Mesendoderm (in vitro differentiated cells): Measurements from ENCODE around the gene GLRX.
"Not testable (repeated sequence)": the region's sequence is repeated elsewhere in the genome, so short reads cannot be mapped to it uniquely, and the experiment has no call there.

ENCODE experiments used
- DNase-seq: peaks from one replicate; pipeline ENCODE4 v3.0.0; 2013
- H2AK5ac ChIP-seq: 2 replicates; pipeline ENCODE4 v1.6.1; 2013; ENCODE audit warnings: low read length, inconsistent platforms
- H2BK120ac ChIP-seq: 2 replicates; pipeline ENCODE4 v1.6.1; 2013; ENCODE audit warnings: low read depth, mild to moderate bottlenecking, low read length, moderate library complexity, mixed read lengths
- H2BK15ac ChIP-seq: replicated peaks from 2 replicates; pipeline ENCODE4 v1.6.1; 2013; ENCODE audit warnings: low read depth, mild to moderate bottlenecking, moderate library complexity
- H2BK5ac ChIP-seq: 2 replicates; pipeline ENCODE4 v1.6.1; 2013; ENCODE audit warnings: low read length, inconsistent platforms
- H3K18ac ChIP-seq: 2 replicates; pipeline ENCODE4 v1.6.1; 2013; ENCODE audit warnings: mild to moderate bottlenecking, low read length, mixed read lengths
- H3K23ac ChIP-seq: one replicate; pipeline ENCODE4 v1.6.1; 2013; ENCODE audit warnings: low read length
- H3K27ac ChIP-seq: 2 replicates; pipeline ENCODE4 v1.5.1; 2013; ENCODE audit warnings: low read depth, mild to moderate bottlenecking, inconsistent platforms, low read length, moderate library complexity
- H3K27me3 ChIP-seq: 2 replicates; pipeline ENCODE4 v1.6.1; 2013; ENCODE audit warnings: low read length, control low read depth, mild to moderate bottlenecking, inconsistent platforms; ENCODE audit not compliant: insufficient read depth, poor library complexity
- H3K36me3 ChIP-seq: 2 replicates; pipeline ENCODE4 v1.6.1; 2013; ENCODE audit warnings: low read length, inconsistent platforms; ENCODE audit not compliant: control insufficient read depth, insufficient read depth
- H3K4ac ChIP-seq: one replicate; pipeline ENCODE4 v1.6.1; 2013; ENCODE audit warnings: low read depth, mild to moderate bottlenecking, low read length, moderate library complexity
- H3K4me1 ChIP-seq: 2 replicates; pipeline ENCODE4 v1.6.1; 2013; ENCODE audit warnings: low read depth, low read length, inconsistent platforms; ENCODE audit not compliant: control insufficient read depth
- H3K4me2 ChIP-seq: 2 replicates; pipeline ENCODE4 v1.6.1; 2013; ENCODE audit warnings: low read length
- H3K4me3 ChIP-seq: 2 replicates; pipeline ENCODE4 v1.5.1; 2013; ENCODE audit warnings: mild to moderate bottlenecking, low read length
- H3K56ac ChIP-seq: one replicate; pipeline ENCODE4 v1.6.1; 2013; ENCODE audit warnings: low read length
- H3K79me1 ChIP-seq: 2 replicates; pipeline ENCODE4 v1.6.1; 2013; ENCODE audit warnings: low read length, inconsistent platforms
- H3K79me2 ChIP-seq: 2 replicates; pipeline ENCODE4 v1.6.1; 2013; ENCODE audit warnings: mild to moderate bottlenecking, low read length; ENCODE audit not compliant: control insufficient read depth, insufficient read depth
- H3K9ac ChIP-seq: 2 replicates; pipeline ENCODE4 v1.6.1; 2013; ENCODE audit warnings: low read length, inconsistent platforms
- H4K5ac ChIP-seq: one replicate; pipeline ENCODE4 v1.6.1; 2013; ENCODE audit warnings: low read length
- H4K8ac ChIP-seq: one replicate; pipeline ENCODE4 v1.6.1; 2013; ENCODE audit warnings: low read depth, mild to moderate bottlenecking, control low read depth, low read length, moderate library complexity
- WGBS: extraction: QIAGEN DNeasy Blood & Tissue Kit; methylation state at CpG from one replicate; pipeline ENCODE4 v1.1.7; 2013; ENCODE audit warnings: low lambda C conversion rate, missing lambda C conversion rate; ENCODE audit not compliant: insufficient coverage; ENCODE audit errors: extremely low coverage; 5-methylcytosine and 5-hydroxymethylcytosine counted together

The GLRX gene

GRCh38 chr5:95857185-95857945 lies 34.8 kb upstream of the GLRX start:
- Histone ChIP-seq H3K27me3 (no peaks in the 10 kb centered on the region), H2BK15ac (no peak overlapping the region), H3K18ac (no peak overlapping the region), H2AK5ac (no peak overlapping the region), H3K56ac (no peak overlapping the region), H3K4me3 (no peak overlapping the region), H3K4me2 (no peak overlapping the region), H4K5ac (no peak overlapping the region), H4K8ac (no peak overlapping the region), H3K36me3 (no peaks in the 10 kb centered on the region), H3K27ac (no peak overlapping the region), H3K23ac (no peak overlapping the region), H3K79me1 (no peaks in the 10 kb centered on the region), H3K79me2 (no peaks in the 10 kb centered on the region), H3K4ac (no peak overlapping the region), H2BK5ac (no peak overlapping the region), H2BK120ac (no peak overlapping the region), H3K9ac (no peak overlapping the region), H3K4me1 (no peaks in the 10 kb centered on the region)
- WGBS = no CpG with 5 or more reads among the region's 12 CpGs
- DNase-seq = no peak

GRCh38 chr5:95856501-95856981 lies 34.0 kb upstream of the GLRX start:
- Histone ChIP-seq H2BK15ac (no peak overlapping the region), H3K79me1 (no peaks in the 10 kb centered on the region), H3K27ac (no peak overlapping the region), H3K9ac (no peak overlapping the region), H3K36me3 (no peaks in the 10 kb centered on the region), H3K4me2 (no peak overlapping the region), H3K18ac (no peak overlapping the region), H2BK5ac (no peak overlapping the region), H3K56ac (no peak overlapping the region), H3K27me3 (no peaks in the 10 kb centered on the region), H3K4me3 (no peak overlapping the region), H2BK120ac (no peak overlapping the region), H3K23ac (no peak overlapping the region), H4K8ac (no peak overlapping the region), H3K4ac (no peak overlapping the region), H2AK5ac (no peak overlapping the region), H3K4me1 (no peaks in the 10 kb centered on the region), H3K79me2 (no peaks in the 10 kb centered on the region), H4K5ac (no peak overlapping the region)
- no peak for DNase-seq
- WGBS = no CpG with 5 or more reads among the region's 7 CpGs

DNA sequence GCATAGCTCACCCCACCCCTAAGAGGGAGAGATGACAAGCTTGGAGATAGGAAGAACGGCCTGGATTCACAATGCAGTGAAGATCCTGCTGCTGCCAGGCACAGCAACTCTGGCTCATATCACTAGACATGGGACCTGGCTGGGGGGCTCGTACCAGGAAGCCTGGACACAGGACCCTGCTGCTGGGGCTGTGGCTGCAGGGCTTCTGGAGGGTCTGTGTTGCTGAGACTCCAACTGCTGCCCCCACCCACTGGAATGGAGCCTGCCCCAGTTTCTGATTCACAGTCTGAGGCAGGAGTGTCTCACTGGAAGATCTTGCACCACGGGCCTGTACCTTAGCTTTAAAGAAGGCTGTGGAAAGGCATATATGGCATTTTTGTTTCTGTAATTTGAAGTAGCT lies 31.0 kb upstream of the GLRX start:
- Histone ChIP-seq H2BK5ac (no peak overlapping the region), H3K4me1 (no peaks in the 10 kb centered on the region), H4K5ac (no peak overlapping the region), H3K27me3 (no peaks in the 10 kb centered on the region), H2AK5ac (no peak overlapping the region), H3K18ac (no peak overlapping the region), H3K56ac (no peak overlapping the region), H3K9ac (no peak overlapping the region), H2BK120ac (no peak overlapping the region), H3K79me2 (no peaks in the 10 kb centered on the region), H3K27ac (no peak overlapping the region), H4K8ac (no peak overlapping the region), H3K4me3 (no peak overlapping the region), H3K4me2 (no peak overlapping the region), H2BK15ac (no peak overlapping the region), H3K23ac (no peak overlapping the region), H3K36me3 (no peaks in the 10 kb centered on the region), H3K4ac (no peak overlapping the region), H3K79me1 (no peaks in the 10 kb centered on the region)
- WGBS = no CpG with 5 or more reads among the region's 3 CpGs
- DNase-seq = no peak

DNA sequence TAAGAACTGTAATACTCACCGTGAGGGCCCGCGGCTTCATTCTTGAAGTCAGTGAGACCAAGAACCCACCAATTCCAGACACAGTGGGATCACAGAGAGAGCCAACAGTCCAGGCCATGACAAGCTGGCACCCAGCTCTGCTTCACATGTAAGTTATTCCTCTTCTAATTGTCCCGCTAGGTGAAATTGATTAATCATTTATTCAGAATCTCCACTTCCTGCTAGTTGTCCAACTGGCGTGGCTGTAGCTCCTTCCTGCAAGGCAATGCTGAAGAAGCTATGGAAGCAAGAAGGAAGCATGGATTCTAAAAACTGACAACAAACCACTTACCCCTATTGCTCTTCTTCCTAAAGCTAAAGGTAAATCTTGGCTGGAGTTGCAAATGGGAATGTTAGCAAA lies 30.0 kb upstream of the GLRX start:
- H3K23ac ChIP-seq = no peak overlapping the region
- no peak overlapping the region for H3K18ac ChIP-seq
- H2BK5ac ChIP-seq = no peak overlapping the region
- no peaks in the 10 kb centered on the region for H3K36me3 ChIP-seq
- DNase-seq = no peak
- no peak overlapping the region for H3K9ac ChIP-seq
- H3K79me2 ChIP-seq = no peaks in the 10 kb centered on the region
- no peak overlapping the region for H3K27ac ChIP-seq
- H3K4ac ChIP-seq = no peak overlapping the region
- no CpG with 5 or more reads among the region's 5 CpGs for WGBS
- no peak overlapping the region for H3K4me2 ChIP-seq
- H2AK5ac ChIP-seq = no peak overlapping the region
- no peak overlapping the region for H4K8ac ChIP-seq
- no peak overlapping the region for H2BK120ac ChIP-seq
- H4K5ac ChIP-seq = no peak overlapping the region
- H3K27me3 ChIP-seq = no peaks in the 10 kb centered on the region
- H3K56ac ChIP-seq = no peak overlapping the region
- no peaks in the 10 kb centered on the region for H3K4me1 ChIP-seq
- H3K4me3 ChIP-seq = no peak overlapping the region
- H3K79me1 ChIP-seq = no peaks in the 10 kb centered on the region
- H2BK15ac ChIP-seq = no peak overlapping the region

- H3K27me3 ChIP-seq, H2BK15ac ChIP-seq, H3K79me1 ChIP-seq, H4K5ac ChIP-seq, H2AK5ac ChIP-seq, H3K23ac ChIP-seq, H3K36me3 ChIP-seq, H3K56ac ChIP-seq, H3K4me2 ChIP-seq, H3K9ac ChIP-seq, H3K4ac ChIP-seq, H4K8ac ChIP-seq, H3K4me1 ChIP-seq, DNase-seq, H3K18ac ChIP-seq, H3K79me2 ChIP-seq, H2BK5ac ChIP-seq, H2BK120ac ChIP-seq, H3K27ac ChIP-seq, H3K4me3 ChIP-seq: not testable (repeated sequence)
- no CpG with 5 or more reads among the region's 34 CpGs for WGBS
These were observed 28.6 kb upstream of the GLRX start for GRCh38 chr5:95851141-95851540.

DNA sequence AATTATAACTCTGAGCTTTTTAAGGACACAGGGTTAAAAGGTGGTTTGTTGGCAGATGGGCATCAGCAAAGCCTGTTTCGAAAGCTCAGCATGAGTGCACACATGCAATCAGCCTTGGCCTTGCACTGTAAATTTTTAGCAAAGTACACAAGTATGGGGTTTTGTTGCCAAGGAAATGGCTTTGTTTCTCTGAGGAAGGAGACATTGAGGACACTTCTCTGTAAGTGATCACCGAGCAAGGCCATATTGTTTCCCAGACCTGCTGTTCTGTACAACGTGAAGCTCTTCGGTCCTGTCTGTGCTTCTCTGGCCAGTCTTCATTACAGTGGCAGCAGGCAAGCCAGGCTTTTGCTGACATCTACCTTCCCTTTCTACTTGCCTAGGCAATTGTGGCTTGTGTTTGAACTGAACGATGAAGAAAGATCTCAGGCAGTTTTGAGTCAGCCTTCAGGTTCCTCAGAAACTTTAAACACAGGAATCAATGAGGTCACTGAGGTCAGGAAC lies 27.9 kb upstream of the GLRX start:
- H2BK120ac ChIP-seq = no peak overlapping the region
- no peaks in the 10 kb centered on the region for H3K79me2 ChIP-seq
- no peaks in the 10 kb centered on the region for H3K27me3 ChIP-seq
- no peak overlapping the region for H3K23ac ChIP-seq
- no peak overlapping the region for H4K8ac ChIP-seq
- H3K4me1 ChIP-seq = no peaks in the 10 kb centered on the region
- no peak overlapping the region for H2BK5ac ChIP-seq
- H3K9ac ChIP-seq = no peak overlapping the region
- H3K4me3 ChIP-seq = no peak overlapping the region
- H3K18ac ChIP-seq = no peak overlapping the region
- H2BK15ac ChIP-seq = no peak overlapping the region
- WGBS = no CpG with 5 or more reads among the region's 5 CpGs
- no peak overlapping the region for H4K5ac ChIP-seq
- H3K4ac ChIP-seq = no peak overlapping the region
- no peak overlapping the region for H3K56ac ChIP-seq
- no peak overlapping the region for H3K27ac ChIP-seq
- H3K36me3 ChIP-seq = no peaks in the 10 kb centered on the region
- no peak for DNase-seq
- H3K79me1 ChIP-seq = no peaks in the 10 kb centered on the region
- no peak overlapping the region for H2AK5ac ChIP-seq
- H3K4me2 ChIP-seq = no peak overlapping the region
